Liver (tissue), 9 donors: ENCODE results near the gene SUGP2. TPM values are rescaled to one million over a fixed set of nuclear protein-coding genes. Genes with fewer than 3 reads are reported as not detected.
A peak's percentile ranks its signal among the peaks of the same experiment; 100 is the strongest.

Source experiments
- DNase-seq: peaks from one replicate; pipeline ENCODE4 v3.0.0-alpha.2; 2017; ENCODE audit warnings: low spot score
- H3K27ac ChIP-seq, 2 donors: one replicate each; pipeline ENCODE4 v1.7.0; 2013; ENCODE audit warnings: inconsistent platforms in 2 of 2, low read length in 2 of 2, control low read depth in 1 of 2, low read depth in 1 of 2, mild to moderate bottlenecking in 1 of 2
- H3K27me3 ChIP-seq, 4 donors: one replicate each; pipeline versions ENCODE4 v1.6.1 to v1.7.0; 2013; ENCODE audit warnings: low read length in 3 of 4, inconsistent platforms in 1 of 4, mild to moderate bottlenecking in 1 of 4, moderate library complexity in 1 of 4; ENCODE audit not compliant: control insufficient read depth in 4 of 4, insufficient read depth in 4 of 4
- H3K36me3 ChIP-seq, 4 donors: one replicate each; pipeline versions ENCODE4 v1.6.1 to v1.7.0; 2013; ENCODE audit warnings: low read length in 3 of 4, mild to moderate bottlenecking in 3 of 4, low read depth in 1 of 4, moderate library complexity in 1 of 4; ENCODE audit not compliant: control insufficient read depth in 4 of 4, insufficient read depth in 3 of 4
- H3K4me1 ChIP-seq, 4 donors: one replicate each; pipeline versions ENCODE4 v1.6.1 to v1.7.0; 2013; ENCODE audit warnings: low read length in 3 of 4, mild to moderate bottlenecking in 3 of 4, moderate library complexity in 1 of 4; ENCODE audit not compliant: control insufficient read depth in 4 of 4, insufficient read depth in 4 of 4
- H3K4me3 ChIP-seq, 3 donors: one replicate each; pipeline versions ENCODE4 v1.6.1 to v1.7.0; 2013; ENCODE audit warnings: low read length in 3 of 3, control low read depth in 1 of 3, low read depth in 1 of 3, mild to moderate bottlenecking in 1 of 3
- H3K9ac ChIP-seq, 2 donors: one replicate each; pipeline ENCODE4 v1.7.0; 2013; ENCODE audit warnings: low read length in 2 of 2, mild to moderate bottlenecking in 2 of 2, moderate library complexity in 2 of 2, control low read depth in 1 of 2, low read depth in 1 of 2
- H3K9me3 ChIP-seq, 4 donors: one replicate each; pipeline versions ENCODE4 v1.6.1 to v1.7.0; 2013; ENCODE audit warnings: low read length in 3 of 4; ENCODE audit not compliant: control insufficient read depth in 4 of 4
- ATF3 ChIP-seq: IDR thresholded peaks from 2 replicates; pipeline ENCODE4 v1.6.1; 2016; ENCODE audit warnings: antibody characterized with exemption
- CTCF ChIP-seq: fragments of 150-350 bp; IDR thresholded peaks from 2 replicates; pipeline ENCODE4 v1.5.1; 2017; ENCODE audit warnings: improper control_type of control experiment, low read depth, low read length; ENCODE audit not compliant: missing input control
- EGR1 ChIP-seq, 2 donors: IDR thresholded peaks; 2 replicates each; pipeline ENCODE4 v1.6.1; 2016 to 2018; ENCODE audit warnings: antibody characterized with exemption in 2 of 2, low read depth in 2 of 2
- FOXA1 ChIP-seq: IDR thresholded peaks from 2 replicates; pipeline ENCODE4 v1.6.1; 2016; ENCODE audit warnings: antibody characterized with exemption
- FOXA2 ChIP-seq: IDR thresholded peaks from 2 replicates; pipeline ENCODE4 v1.6.1; 2016; ENCODE audit warnings: antibody characterized with exemption
- GABPA ChIP-seq, 2 donors: IDR thresholded peaks in 1 of 2; conservative IDR thresholded peaks in 1 of 2; 2 replicates each; pipeline ENCODE4 v1.6.1; 2016; ENCODE audit warnings: antibody characterized with exemption in 2 of 2, mild to moderate bottlenecking in 1 of 2, moderate library complexity in 1 of 2
- HNF4A ChIP-seq, 2 donors: conservative IDR thresholded peaks; 2 replicates each; pipeline ENCODE4 v1.6.1; 2016; ENCODE audit warnings: antibody characterized with exemption in 2 of 2, mild to moderate bottlenecking in 2 of 2
- HNF4G ChIP-seq: IDR thresholded peaks from 2 replicates; pipeline ENCODE4 v1.6.1; 2016; ENCODE audit warnings: antibody characterized with exemption
- JUND ChIP-seq, 2 donors: IDR thresholded peaks; 2 replicates each; pipeline ENCODE4 v1.6.1; 2016; ENCODE audit warnings: antibody characterized with exemption in 2 of 2
- MAX ChIP-seq: IDR thresholded peaks from 2 replicates; pipeline ENCODE4 v1.6.1; 2016; ENCODE audit warnings: antibody characterized with exemption
- NR2F2 ChIP-seq: IDR thresholded peaks from 2 replicates; pipeline ENCODE4 v1.6.1; 2016; ENCODE audit warnings: antibody characterized with exemption
- RAD21 ChIP-seq, 2 donors: IDR thresholded peaks; 2 replicates each; pipeline ENCODE4 v1.6.1; 2016; ENCODE audit warnings: antibody characterized with exemption in 2 of 2, mild to moderate bottlenecking in 2 of 2
- REST ChIP-seq: IDR thresholded peaks from 2 replicates; pipeline ENCODE4 v1.6.1; 2016; ENCODE audit warnings: antibody characterized with exemption, mild to moderate bottlenecking
- RXRA ChIP-seq, 2 donors: IDR thresholded peaks; 2 replicates each; pipeline ENCODE4 v1.6.1; 2017 to 2018; ENCODE audit warnings: antibody characterized with exemption in 2 of 2, mild to moderate bottlenecking in 1 of 2
- SP1 ChIP-seq: IDR thresholded peaks from 2 replicates; pipeline ENCODE4 v1.6.1; 2018; ENCODE audit warnings: antibody characterized with exemption, mild to moderate bottlenecking
- WGBS: extraction: QIAGEN DNeasy Blood & Tissue Kit; methylation state at CpG from one replicate; pipeline ENCODE4 v1.1.7; 2013; 5-methylcytosine and 5-hydroxymethylcytosine counted together
- polyA plus RNA-seq, 2 donors: library from polyadenylated mRNA; stranded (reverse) in 1 of 2; unstranded in 1 of 2; fragments of 200-250 nt in 1 of 2; fragments of >200 nt in 1 of 2; fragmentation: Nextera tagmentation in 1 of 2; extraction: Ambion mirVana in 1 of 2; gene quantifications; one replicate each; pipeline versions ENCODE4 v1.2.1 to v1.2.3, GENCODE V29; 2013 to 2015
- total RNA-seq, 2 donors: library from RNA; depleted of rRNA; stranded (reverse); fragments of >200 nt; gene quantifications; one replicate each; pipeline ENCODE4 v1.2.3, GENCODE V29; 2014
- donor health status: healthy.
- donor health status: healthy.
- donor health status: healthy.
- donor health status: healthy.
- donor health status: healthy.

SUGP2 gene
- total and polyA plus RNA-seq, 4 donors: 9.6 to 29.0 (median 19.2) TPM

- whole genome bisulfite sequencing: 92% methylated on average over 18 of the region's 18 CpGs
- Histone ChIP-seq H3K36me3 (peaks cover 8 to 48% (median 37%) of the 10 kb centered on the region in 4 donors), H3K27ac (no peak overlapping the region), H3K4me1 (peaks cover 0 to 8% (median 6%) of the 10 kb centered on the region in 4 donors), H3K9ac (no peak overlapping the region), H3K27me3 (no peaks in the 10 kb centered on the region), H3K9me3 (no peaks in the 10 kb centered on the region), H3K4me3 (no peak overlapping the region)
- TF ChIP-seq ATF3 (no peak), GABPA (IDR thresholded peaks at IDR 0.05 in 1 of 2, conservative IDR thresholded peaks at IDR 0.05 in 1 of 2) (no peak), RXRA (IDR thresholded peaks at IDR 0.05) (no peak), JUND (IDR thresholded peaks at IDR 0.05) (no peak), MAX (no peak), REST (no peak), SP1 (no peak), NR2F2 (no peak), FOXA1 (no peak), HNF4G (no peak), CTCF (no peak), RAD21 (IDR thresholded peaks at IDR 0.05) (no peak), EGR1 (IDR thresholded peaks at IDR 0.05; ENCODE audit: low read depth in 2 of 2) (no peak), HNF4A (conservative IDR thresholded peaks at IDR 0.05) (no peak), FOXA2 (no peak)
- DNase-seq: no peak
Measured at GRCh38 chr19:19004144-19004543, 29.2 kb downstream of the SUGP2 start.

GRCh38 chr19:18999896-19000620, 33.3 kb downstream of the SUGP2 start:
- no peak for DNase-seq
- no peak for TF ChIP-seq FOXA1
- TF ChIP-seq RAD21 (IDR thresholded peaks at IDR 0.05): peak in 1 of 2 donors; percentile 16
- H3K27ac ChIP-seq: no peak overlapping the region
- H3K36me3 ChIP-seq: peaks cover 12 to 34% (median 24%) of the 10 kb centered on the region in 4 donors
- H3K4me1 ChIP-seq: peaks cover 0 to 13% (median 10%) of the 10 kb centered on the region in 4 donors
- H3K4me3 ChIP-seq: no peak overlapping the region
- no peaks in the 10 kb centered on the region for H3K27me3 ChIP-seq
- no peak overlapping the region for H3K9ac ChIP-seq
- H3K9me3 ChIP-seq: no peaks in the 10 kb centered on the region
- 91% methylated on average over 11 of the region's 11 CpGs for WGBS
